GM18499 (cell line): ENCODE measurements around the gene RADX.

ENCODE experiments used
- ATAC-seq: cut with Tn5 transposase; IDR thresholded peaks from one replicate; pipeline ENCODE4 v1.9.1; 2021; ENCODE audit warnings: moderate number of reproducible peaks; ENCODE audit not compliant: insufficient read depth, unreplicated experiment

RADX gene

DNA sequence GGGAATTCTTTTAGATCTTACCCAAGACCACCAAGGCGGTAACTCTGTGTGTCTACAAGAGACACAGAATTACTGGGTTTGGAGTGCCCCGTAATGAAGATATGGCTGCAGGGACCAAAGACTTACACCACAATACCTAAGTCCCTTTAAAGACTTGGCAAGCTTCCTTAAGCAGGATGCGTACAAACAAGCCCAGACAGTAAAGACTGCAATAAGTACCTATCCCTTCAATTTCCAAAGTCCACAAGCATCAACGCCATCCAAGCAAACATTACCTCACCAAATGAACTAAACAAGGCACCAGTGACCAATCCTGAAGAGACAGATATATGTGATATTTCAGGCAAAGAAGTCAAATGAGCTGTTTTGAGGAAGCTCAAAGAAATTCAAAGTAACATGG, 72.4 kb downstream of the RADX start:
- ATAC-seq = no peak

DNA sequence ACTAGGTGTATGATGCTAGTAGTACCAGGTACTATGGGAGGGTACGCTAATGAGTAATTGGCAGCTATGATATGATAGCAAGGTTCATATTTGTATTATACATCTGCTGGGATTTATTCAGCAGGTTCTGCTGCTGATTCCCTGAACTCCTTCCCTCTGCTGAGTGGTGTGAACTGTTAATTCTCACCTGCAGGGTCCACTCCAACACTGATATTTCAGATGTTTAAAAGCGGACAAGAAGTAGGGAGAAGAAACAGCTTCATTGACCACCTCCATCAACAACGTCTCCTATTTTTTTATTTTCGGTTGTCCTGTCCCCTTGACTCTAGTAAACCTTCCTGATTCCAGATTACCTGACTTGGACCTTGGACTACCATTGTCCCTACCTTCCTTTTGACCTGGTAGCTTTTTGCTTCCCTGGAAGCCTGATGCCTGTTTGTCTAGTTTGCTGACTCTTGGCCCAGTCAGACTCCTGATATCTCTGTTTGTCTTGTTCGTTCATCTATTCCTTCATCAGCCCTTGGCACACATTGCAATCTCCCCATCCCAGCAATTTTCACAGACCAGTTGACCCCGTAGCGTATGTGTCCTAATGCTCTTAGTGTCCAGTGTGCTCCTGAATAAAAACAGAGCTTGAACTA, 80.8 kb downstream of the RADX start:
- no peak for ATAC-seq

DNA sequence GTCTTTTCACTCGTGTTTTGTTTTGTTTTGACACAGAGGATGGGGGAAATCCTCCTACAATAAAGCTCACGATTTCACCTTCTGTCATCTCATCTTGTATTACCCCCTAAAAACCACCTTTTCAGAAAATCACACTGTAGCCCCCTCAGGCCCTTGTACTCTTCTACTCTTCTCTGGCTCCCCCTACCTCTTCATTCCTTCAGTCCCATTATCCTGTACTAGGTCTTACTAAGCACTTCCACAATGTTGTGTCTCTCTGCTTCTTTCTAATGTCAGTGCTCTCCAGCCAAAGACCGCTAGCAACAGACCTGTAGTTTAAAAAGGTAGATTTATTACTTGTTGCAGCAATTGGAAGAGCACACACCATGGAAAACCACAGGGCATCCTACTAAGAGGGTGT, 84.7 kb downstream of the RADX start:
- no peak for ATAC-seq

DNA sequence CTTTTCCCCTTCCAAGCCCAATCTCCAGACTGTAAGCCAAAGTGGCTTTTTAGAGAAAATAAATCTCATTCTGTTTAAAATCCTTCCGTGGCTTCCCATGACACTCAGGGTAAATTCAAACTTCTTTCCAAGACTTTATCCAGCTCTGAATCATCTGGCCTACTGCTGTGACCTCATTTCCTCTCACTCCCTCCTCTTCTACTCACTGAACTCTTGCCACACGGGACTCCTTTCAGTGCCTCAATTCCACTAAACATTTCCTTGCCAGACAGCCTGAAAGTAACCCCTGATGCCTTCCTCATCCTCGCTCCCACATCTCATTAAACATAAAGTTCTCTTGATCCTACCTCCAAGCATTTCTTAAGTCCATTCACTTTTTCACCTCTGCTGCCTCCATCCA, 86.9 kb downstream of the RADX start:
- ATAC-seq = no peak

DNA sequence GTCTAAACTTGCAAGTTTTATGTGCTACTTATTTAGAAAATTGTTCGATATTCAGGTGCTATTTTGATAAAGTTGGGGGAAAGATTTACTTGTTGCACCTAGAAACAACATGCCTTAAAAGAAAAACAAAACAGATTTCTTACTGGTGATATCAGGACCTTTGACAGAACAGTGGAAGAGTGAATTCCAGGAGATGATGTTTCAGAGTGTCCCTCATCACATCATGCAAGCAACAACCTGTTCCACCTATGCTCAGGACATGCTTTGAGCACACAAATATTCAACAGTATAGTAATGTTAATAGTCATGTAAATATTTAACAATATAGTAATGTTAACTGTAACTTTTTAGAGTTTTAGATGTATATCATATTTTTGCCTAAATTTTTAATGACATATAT, 90.9 kb downstream of the RADX start:
- no peak for ATAC-seq

DNA sequence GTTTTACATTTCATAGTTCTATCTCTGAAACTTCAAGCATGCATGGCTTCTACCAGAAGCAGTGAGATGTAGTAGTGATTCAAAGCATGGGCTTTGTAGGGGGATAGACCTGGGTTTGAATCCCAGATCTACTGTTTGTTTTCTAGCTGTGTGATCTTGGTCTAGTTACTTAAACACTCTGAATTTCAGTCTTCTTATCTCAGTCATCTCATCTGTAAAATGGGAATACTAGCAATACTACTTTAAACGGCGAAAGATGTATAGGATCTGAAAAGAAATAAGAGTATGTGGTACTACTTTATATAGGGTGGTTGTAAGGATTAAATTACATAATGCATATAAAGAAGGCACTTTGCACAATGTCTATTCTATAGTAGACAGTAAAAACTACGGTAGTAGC, 94.7 kb downstream of the RADX start:
- no peak for ATAC-seq

DNA sequence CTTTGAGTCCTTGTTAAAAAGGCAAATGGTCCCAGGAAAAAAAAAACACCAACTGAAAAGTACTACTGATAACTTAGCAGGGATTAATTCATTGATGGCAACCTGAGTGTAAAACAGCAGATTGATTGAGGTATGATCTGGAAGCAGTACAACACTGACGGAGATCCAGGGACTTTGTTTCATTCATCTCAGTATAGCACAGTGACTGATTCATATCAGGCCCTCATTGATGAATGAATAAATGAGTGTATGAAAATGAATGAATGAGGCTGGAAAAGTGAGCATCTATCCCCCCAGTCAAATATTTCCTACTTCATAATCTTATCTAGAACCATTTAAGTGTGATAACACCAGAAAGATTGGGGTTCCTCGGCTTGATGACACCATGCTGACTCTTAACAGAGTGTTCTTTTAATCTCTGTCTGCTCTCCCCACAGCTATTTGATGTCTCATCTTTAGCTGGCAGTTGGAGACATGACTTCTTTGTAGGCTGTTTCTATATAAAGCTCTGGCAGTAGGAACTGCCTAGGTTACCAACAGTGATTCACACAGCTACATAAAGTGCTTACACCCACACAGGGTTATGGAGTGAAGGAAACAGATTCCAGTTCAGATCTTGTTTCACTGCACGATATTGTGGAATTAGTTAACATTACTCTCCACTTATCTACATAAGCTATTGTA, 96.1 kb downstream of the RADX start:
- no peak for ATAC-seq

DNA sequence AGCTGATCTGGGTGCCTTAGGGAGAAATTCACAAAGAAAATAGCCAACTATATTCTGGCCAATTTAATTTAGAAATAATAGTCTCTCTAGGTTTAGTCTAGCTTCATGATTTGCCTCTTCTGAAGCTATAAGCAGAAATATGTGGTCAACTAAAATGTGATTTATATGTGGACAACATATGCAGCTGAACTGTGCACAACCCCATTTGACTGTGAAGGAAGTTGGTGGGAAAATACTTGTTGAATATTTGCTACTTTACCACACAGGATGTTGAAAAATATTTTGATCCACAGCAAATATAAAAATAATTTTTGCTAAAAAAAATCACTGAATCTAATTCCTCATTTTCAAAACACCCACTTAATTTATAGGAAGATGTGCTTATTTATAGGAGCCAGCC, 99.0 kb downstream of the RADX start:
- no peak for ATAC-seq

DNA sequence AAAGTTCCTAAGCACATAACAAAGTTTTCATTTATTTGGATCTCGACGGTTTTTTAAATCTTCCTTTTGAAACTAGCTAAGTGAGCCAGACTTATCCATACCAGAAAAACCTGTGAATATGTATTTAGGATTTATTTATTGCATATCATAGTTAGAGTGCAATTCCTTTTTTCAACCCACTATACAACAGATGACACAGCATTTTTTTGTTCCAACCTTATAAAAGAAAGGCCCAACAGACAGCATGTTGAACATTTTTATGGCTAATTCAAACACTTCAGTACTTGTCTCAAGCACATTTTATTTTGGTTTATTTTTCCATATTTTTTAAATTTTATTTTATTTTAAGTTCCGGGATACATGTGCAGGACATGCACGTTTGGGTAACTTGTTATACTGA, 99.6 kb downstream of the RADX start:
- no peak for ATAC-seq

DNA sequence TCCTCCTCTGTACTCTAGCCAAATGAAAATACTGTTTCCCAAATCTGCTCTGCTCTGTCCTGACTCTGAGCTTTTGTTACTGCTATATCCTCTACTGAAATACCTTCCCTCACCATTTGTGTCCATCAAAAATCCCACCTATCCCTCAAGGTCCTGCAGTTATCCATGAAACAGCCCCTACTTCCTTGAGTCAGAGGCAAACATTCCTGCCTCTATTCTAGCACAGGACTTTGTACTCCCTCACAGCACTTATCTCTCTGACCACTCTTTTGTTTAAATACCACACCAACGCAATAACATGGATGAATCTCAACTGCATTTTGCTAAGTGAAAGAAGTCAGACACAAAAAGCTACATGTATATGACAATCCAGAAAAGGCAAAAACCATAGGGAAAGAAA, 104.2 kb downstream of the RADX start:
- no peak for ATAC-seq

DNA sequence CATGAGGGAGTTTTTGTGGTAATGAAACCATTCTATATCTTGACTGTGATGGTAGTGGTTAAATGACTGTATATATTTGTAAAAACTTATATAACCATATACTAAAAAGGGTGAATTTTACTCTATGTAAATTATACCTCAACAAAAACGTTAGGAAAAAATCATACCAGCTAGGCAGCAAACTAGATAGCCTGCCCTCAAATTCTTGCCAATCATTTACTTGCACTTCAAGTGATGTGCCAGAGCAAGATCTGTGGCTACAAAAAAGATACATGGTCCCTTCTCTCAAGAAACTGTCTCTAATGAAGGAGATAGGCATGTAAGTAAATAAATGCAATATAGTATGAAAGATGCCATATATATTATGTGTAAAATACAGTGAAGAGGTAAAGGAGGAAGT, 104.7 kb downstream of the RADX start:
- ATAC-seq = no peak

DNA sequence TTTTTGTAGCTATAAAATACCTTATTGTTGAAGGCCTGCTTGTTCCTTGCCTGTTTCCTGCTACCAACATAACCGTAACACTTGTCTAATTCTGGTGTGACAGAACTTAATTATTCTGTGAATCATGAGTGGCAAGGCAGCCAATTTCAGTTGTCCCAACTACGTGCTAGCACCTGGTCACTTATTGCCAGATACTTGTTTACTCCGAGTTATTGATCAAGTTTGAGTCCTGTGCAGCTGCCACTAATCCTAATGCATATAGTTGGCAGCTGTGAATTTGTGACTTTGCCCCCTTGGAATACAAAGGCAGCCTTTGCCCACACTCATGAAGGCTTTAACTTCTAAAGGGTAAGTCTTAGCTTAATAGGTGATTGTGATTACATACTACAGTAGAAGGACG, 106.9 kb downstream of the RADX start:
- no peak for ATAC-seq

DNA sequence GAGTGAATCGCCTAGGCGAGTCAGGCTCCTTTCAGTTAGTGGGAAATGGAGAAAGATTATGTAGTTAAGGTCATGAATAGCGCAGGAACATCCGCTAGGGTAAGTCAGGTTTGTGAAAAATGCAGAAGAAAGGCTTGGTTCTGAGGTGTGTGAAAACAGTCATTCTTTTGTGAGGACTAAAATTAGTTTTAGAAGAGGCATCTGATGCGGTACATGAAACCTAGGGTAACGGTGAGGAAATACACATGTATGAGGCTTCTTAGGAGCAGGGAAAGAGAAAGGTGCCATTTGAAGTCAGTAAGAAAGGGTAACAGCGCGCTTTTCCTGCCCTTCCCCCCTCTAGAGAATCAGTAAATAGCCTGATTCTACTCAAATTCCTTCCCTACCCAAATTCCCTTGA, 114.2 kb downstream of the RADX start:
- no peak for ATAC-seq

DNA sequence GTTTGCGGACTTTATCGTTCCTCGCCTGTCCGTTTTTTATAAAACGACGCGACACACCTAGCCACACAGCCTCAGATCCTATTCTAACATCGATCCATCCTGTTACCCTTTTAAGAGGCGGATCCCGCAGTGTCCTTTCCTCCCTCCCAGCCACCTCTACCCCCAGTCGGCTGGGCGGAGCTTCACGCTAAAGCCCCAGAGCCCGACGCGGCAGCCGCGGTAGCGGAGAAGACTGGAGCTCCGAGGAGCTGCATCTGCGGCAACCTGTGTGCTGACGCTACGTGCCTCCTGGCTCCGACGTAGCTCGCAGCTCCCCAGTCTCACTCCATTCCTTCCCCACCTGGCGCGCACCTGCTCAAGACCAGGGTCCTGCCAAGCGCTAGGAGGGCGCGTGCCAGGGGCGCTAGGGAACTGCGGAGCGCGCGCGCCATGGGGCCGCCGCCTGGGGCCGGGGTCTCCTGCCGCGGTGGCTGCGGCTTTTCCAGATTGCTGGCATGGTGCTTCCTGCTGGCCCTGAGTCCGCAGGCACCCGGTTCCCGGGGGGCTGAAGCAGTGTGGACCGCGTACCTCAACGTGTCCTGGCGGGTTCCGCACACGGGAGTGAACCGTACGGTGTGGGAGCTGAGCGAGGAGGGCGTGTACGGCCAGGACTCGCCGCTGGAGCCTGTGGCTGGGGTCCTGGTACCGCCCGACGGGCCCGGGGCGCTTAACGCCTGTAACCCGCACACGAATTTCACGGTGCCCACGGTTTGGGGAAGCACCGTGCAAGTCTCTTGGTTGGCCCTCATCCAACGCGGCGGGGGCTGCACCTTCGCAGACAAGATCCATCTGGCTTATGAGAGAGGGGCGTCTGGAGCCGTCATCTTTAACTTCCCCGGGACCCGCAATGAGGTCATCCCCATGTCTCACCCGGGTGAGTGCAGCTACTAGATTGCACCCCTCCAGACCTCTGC, 115.0 kb downstream of the RADX start, which contains the start of gene RNF128:
TSS of gene RNF128 (plus strand) at position 217 of the 953 bp plus-strand sequence. CDS start at position 430, 213 bp downstream.
- ATAC-seq = no peak

DNA sequence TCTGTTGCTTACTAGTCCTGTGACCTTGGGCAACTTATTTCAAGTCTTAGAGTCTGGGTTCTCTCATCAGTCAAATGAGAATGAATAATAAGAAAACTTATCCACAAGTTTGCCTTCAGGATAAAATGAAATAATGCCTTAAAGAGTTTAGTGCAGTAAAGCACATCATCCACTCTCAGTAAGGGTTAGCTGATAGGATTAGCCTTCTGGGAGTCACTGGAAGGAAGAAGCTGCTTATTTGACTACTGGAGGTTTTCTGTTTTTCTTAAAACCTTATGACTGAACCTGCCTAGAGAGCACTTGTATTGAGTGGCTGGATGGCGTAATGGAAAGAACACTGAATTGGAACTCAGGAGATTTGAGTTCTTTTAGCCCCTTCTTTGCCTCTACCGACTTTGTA, 116.6 kb downstream of the RADX start:
- ATAC-seq = no peak
